ENCODE measurements around the gene CLCN1.

The CLCN1 gene

GRCh38 chr7:143281529-143281928 is 34.4 kb upstream of the CLCN1 start:
- no peak for TF ChIP-seq CTCF (IDR thresholded peaks at IDR 0.05; ENCODE audit: low read depth, low read length)
- DNase-seq (ENCODE audit: extremely low read depth, low read depth), result no peak

GRCh38 chr7:143282124-143282523 is 33.8 kb upstream of the CLCN1 start:
- no peak for DNase-seq (ENCODE audit: extremely low read depth, low read depth)
- TF ChIP-seq CTCF (IDR thresholded peaks at IDR 0.05; ENCODE audit: low read depth, low read length), result no peak

GRCh38 chr7:143283381-143283780 is 32.5 kb upstream of the CLCN1 start:
- no peak for DNase-seq (ENCODE audit: extremely low read depth, low read depth)
- no peak for TF ChIP-seq CTCF (IDR thresholded peaks at IDR 0.05; ENCODE audit: low read depth, low read length)

- no peak for DNase-seq (ENCODE audit: extremely low read depth, low read depth)
- no peak for TF ChIP-seq CTCF (IDR thresholded peaks at IDR 0.05; ENCODE audit: low read depth, low read length)
Measured at GRCh38 chr7:143284591-143285469, 31.1 kb upstream of the CLCN1 start, which contains the start of gene TMEM139. TMEM139 (plus strand) TSS chr7:143284958; CDS start chr7:143285958, 1,000 bp downstream.

GRCh38 chr7:143285470-143285778 is 30.5 kb upstream of the CLCN1 start:
- no peak for DNase-seq (ENCODE audit: extremely low read depth, low read depth)
- no peak for TF ChIP-seq CTCF (IDR thresholded peaks at IDR 0.05; ENCODE audit: low read depth, low read length)

GRCh38 chr7:143285806-143286521 is 29.9 kb upstream of the CLCN1 start:
- no peak for TF ChIP-seq CTCF (IDR thresholded peaks at IDR 0.05; ENCODE audit: low read depth, low read length)
- DNase-seq (ENCODE audit: extremely low read depth, low read depth), result no peak

- DNase-seq (ENCODE audit: extremely low read depth, low read depth), result no peak
- no peak for TF ChIP-seq CTCF (IDR thresholded peaks at IDR 0.05; ENCODE audit: low read depth, low read length)
Measured at GRCh38 chr7:143286522-143286890, 29.4 kb upstream of the CLCN1 start.
